CD14-positive monocyte (primary cell): ENCODE data around the gene SETBP1. TPM values are rescaled to one million over a fixed set of nuclear protein-coding genes. Genes with fewer than 3 reads are reported as not detected.

ENCODE experiments used
- DNase-seq, 3 donors: peaks; one replicate each; pipeline ENCODE4 v3.0.0-alpha.2; 2011 to 2022
- H2AFZ ChIP-seq: 2 replicates; pipeline ENCODE4 v1.6.0; 2012; ENCODE audit warnings: mild to moderate bottlenecking, low read depth, low read length, inconsistent platforms; ENCODE audit not compliant: insufficient read depth, poor library complexity, severe bottlenecking
- H3K27ac ChIP-seq, 2 donors: 1 replicate in 1 of 2; 2 replicates in 1 of 2; pipeline ENCODE4 v1.5.1; 2012 to 2013; ENCODE audit warnings: low read length in 2 of 2, control low read depth in 1 of 2, inconsistent platforms in 1 of 2, low read depth in 1 of 2, mild to moderate bottlenecking in 1 of 2
- H3K27me3 ChIP-seq, 2 donors: one replicate each; pipeline versions ENCODE4 v1.6.0 to v1.6.1; 2011 to 2013; ENCODE audit warnings: low read length in 2 of 2; ENCODE audit not compliant: control insufficient read depth in 2 of 2, insufficient read depth in 2 of 2
- H3K36me3 ChIP-seq, 2 donors: replicated peaks in 1 of 2; 1 replicate in 1 of 2; 2 replicates in 1 of 2; pipeline versions ENCODE4 v1.5.1 to v1.6.1; 2012 to 2013; ENCODE audit warnings: low read length in 2 of 2, control low read depth in 1 of 2, inconsistent platforms in 1 of 2, mild to moderate bottlenecking in 1 of 2; ENCODE audit not compliant: insufficient read depth in 2 of 2, control insufficient read depth in 1 of 2
- H3K4me1 ChIP-seq, 2 donors: 1 replicate in 1 of 2; 2 replicates in 1 of 2; pipeline versions ENCODE4 v1.5.1 to v1.6.1; 2012 to 2013; ENCODE audit warnings: low read length in 2 of 2, control low read depth in 1 of 2, inconsistent platforms in 1 of 2, mild to moderate bottlenecking in 1 of 2, moderate library complexity in 1 of 2; ENCODE audit not compliant: insufficient read depth in 2 of 2, control insufficient read depth in 1 of 2
- H3K4me2 ChIP-seq: replicated peaks from 2 replicates; pipeline ENCODE3; 2012; ENCODE audit warnings: low read length, moderate library complexity, mild to moderate bottlenecking; ENCODE audit not compliant: poor library complexity, severe bottlenecking; ENCODE audit errors: extremely low read depth
- H3K4me3 ChIP-seq, 3 experiments: fragments of 200-600 bp in 1 of 3; sonication (generic) in 1 of 3; replicated peaks in 1 of 3; 1 replicate in 2 of 3; 2 replicates in 1 of 3; pipeline ENCODE4 v1.5.1; 2011 to 2013; ENCODE audit warnings: low read length in 3 of 3, mild to moderate bottlenecking in 3 of 3, control low read depth in 2 of 3, low read depth in 2 of 3, inconsistent platforms in 1 of 3, moderate library complexity in 1 of 3
- H3K79me2 ChIP-seq: 2 replicates; pipeline ENCODE4 v1.6.0; 2012; ENCODE audit warnings: mild to moderate bottlenecking, control low read depth, inconsistent platforms, low read length, moderate library complexity; ENCODE audit not compliant: insufficient read depth
- H3K9ac ChIP-seq: 2 replicates; pipeline ENCODE4 v1.6.0; 2017; ENCODE audit warnings: low read length, mild to moderate bottlenecking; ENCODE audit not compliant: insufficient read depth, poor library complexity, severe bottlenecking
- H3K9me3 ChIP-seq, 2 donors: replicated peaks in 1 of 2; 1 replicate in 1 of 2; 2 replicates in 1 of 2; pipeline versions ENCODE4 v1.5.1 to v1.6.1; 2012 to 2013; ENCODE audit warnings: low read length in 2 of 2, control low read depth in 1 of 2; ENCODE audit not compliant: control insufficient read depth in 1 of 2, insufficient read depth in 1 of 2
- H4K20me1 ChIP-seq: 2 replicates; pipeline ENCODE4 v1.6.0; 2012; ENCODE audit warnings: mild to moderate bottlenecking, low read length, control low read depth, moderate library complexity; ENCODE audit not compliant: insufficient read depth
- H3K27ac Mint-ChIP-seq, 7 donors: one replicate each; pipeline ENCODE4 v1.8.0; 2020; ENCODE audit warnings: mild to moderate bottlenecking in 7 of 7, mixed read lengths in 7 of 7, moderate library complexity in 6 of 7, inconsistent platforms in 2 of 7
- H3K27me3 Mint-ChIP-seq, 3 donors: one replicate each; pipeline ENCODE4 v1.8.0; 2021 to 2022; ENCODE audit warnings: low read depth in 3 of 3, mild to moderate bottlenecking in 3 of 3, mixed read lengths in 3 of 3, moderate library complexity in 3 of 3, inconsistent platforms in 1 of 3
- H3K36me3 Mint-ChIP-seq, 2 donors: one replicate each; pipeline ENCODE4 v1.8.0; 2020; ENCODE audit warnings: mixed read lengths in 2 of 2, inconsistent platforms in 1 of 2, mild to moderate bottlenecking in 1 of 2
- H3K4me1 Mint-ChIP-seq: one replicate; pipeline ENCODE4 v1.8.0; 2020; ENCODE audit warnings: mild to moderate bottlenecking, mixed read lengths
- H3K4me3 Mint-ChIP-seq, 2 donors: one replicate each; pipeline ENCODE4 v1.8.0; 2020; ENCODE audit warnings: mild to moderate bottlenecking in 2 of 2, mixed read lengths in 2 of 2, moderate library complexity in 1 of 2
- H3K9me3 Mint-ChIP-seq, 7 donors: one replicate each; pipeline ENCODE4 v1.8.0; 2020 to 2022; ENCODE audit warnings: mixed read lengths in 7 of 7, mild to moderate bottlenecking in 6 of 7, moderate library complexity in 6 of 7, inconsistent platforms in 2 of 7
- WGBS: methylation state at CpG from one replicate; pipeline ENCODE4 v1.1.5; 2013; ENCODE audit warnings: missing lambda C conversion rate; ENCODE audit not compliant: insufficient coverage; 5-methylcytosine and 5-hydroxymethylcytosine counted together
- intact Hi-C, 2 donors: fragments of 100-400 bp; cut with micrococcal nuclease; formaldehyde crosslinking; loops; one replicate each; pipeline versions ENCODE4 v1.15.0 to v1.15.1; 2023
- polyA plus RNA-seq, 3 donors: library from polyadenylated mRNA; depleted of rRNA in 1 of 3; unstranded in 2 of 3; stranded (reverse) in 1 of 3; fragments of 300-500 nt in 2 of 3; fragments of >200 nt in 1 of 3; fragmentation: Illumina TruSeq in 2 of 3; gene quantifications; 1 replicate in 2 of 3; 2 replicates in 1 of 3; pipeline ENCODE4 v1.2.3, GENCODE V29; 2012 to 2021
- TF ChIP-seq, protein P1 (sequence below): fragments of 200-600 bp; IDR thresholded peaks from one replicate; pipeline ENCODE4 v1.8.0; 2022; ENCODE audit warnings: antibody characterized with exemption, mild to moderate bottlenecking

SETBP1 gene
- polyA plus RNA-seq, 3 donors = 0.01 to 1.2 TPM; not detected in 1

DNA sequence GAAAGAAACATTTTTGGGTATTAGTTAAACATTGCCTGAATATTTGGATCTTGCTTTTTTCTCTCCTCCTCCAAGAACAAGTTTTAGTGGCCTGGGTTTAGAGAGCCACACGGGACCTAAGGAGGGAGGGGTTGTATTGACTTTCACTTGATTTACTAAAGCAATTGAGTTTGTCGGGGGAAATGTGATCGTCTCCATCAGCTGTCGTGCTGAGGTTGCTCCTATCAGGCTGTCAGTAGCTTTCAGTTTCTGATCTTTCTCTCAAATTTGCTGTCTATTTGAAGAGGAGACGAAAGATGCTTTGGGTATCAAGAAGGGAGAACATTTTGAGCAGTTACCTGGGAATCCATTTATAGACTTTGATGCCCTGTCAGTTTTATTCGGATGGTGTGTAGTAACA is 106.0 kb downstream of the SETBP1 start:
- no peak overlapping the region for H3K4me3 ChIP-seq
- intact Hi-C loops = no loop called here

GRCh38 chr18:44788334-44788733 is 107.6 kb downstream of the SETBP1 start:
- peaks cover 22 to 29% (median 23%) of the 10 kb centered on the region in 3 donors for H3K27me3 Mint-ChIP-seq
- H3K4me1 Mint-ChIP-seq = peaks cover 2% of the 10 kb centered on the region
- Histone ChIP-seq H3K9me3 (no peaks in the 10 kb centered on the region), H3K9ac (no peak overlapping the region), H3K27me3 (peaks cover 10 to 21% of the 10 kb centered on the region in 2 donors), H2AFZ (no peak overlapping the region), H3K27ac (no peak overlapping the region), H4K20me1 (no peaks in the 10 kb centered on the region), H3K36me3 (no peaks in the 10 kb centered on the region), H3K79me2 (no peaks in the 10 kb centered on the region), H3K4me3 (no peak overlapping the region), H3K4me2 (no peak overlapping the region), H3K4me1 (no peaks in the 10 kb centered on the region)
- WGBS = no CpG with 5 or more reads among the region's 1 CpG
- H3K36me3 Mint-ChIP-seq = no peaks in the 10 kb centered on the region
- no peaks in the 10 kb centered on the region for H3K9me3 Mint-ChIP-seq
- TF ChIP-seq, protein P1, sequence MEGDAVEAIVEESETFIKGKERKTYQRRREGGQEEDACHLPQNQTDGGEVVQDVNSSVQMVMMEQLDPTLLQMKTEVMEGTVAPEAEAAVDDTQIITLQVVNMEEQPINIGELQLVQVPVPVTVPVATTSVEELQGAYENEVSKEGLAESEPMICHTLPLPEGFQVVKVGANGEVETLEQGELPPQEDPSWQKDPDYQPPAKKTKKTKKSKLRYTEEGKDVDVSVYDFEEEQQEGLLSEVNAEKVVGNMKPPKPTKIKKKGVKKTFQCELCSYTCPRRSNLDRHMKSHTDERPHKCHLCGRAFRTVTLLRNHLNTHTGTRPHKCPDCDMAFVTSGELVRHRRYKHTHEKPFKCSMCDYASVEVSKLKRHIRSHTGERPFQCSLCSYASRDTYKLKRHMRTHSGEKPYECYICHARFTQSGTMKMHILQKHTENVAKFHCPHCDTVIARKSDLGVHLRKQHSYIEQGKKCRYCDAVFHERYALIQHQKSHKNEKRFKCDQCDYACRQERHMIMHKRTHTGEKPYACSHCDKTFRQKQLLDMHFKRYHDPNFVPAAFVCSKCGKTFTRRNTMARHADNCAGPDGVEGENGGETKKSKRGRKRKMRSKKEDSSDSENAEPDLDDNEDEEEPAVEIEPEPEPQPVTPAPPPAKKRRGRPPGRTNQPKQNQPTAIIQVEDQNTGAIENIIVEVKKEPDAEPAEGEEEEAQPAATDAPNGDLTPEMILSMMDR = no peak
- DNase-seq = no peak
- no peak overlapping the region for H3K4me3 Mint-ChIP-seq
- H3K27ac Mint-ChIP-seq = no peak overlapping the region
- intact Hi-C loops = no loop called here

More for the DNA sequence above, 106.0 kb downstream of the SETBP1 start:
- H3K27ac Mint-ChIP-seq = peak overlapping the region in 1 of 7 donors; percentile 50
- Histone ChIP-seq H3K4me2 (no peak overlapping the region), H4K20me1 (no peaks in the 10 kb centered on the region), H3K9me3 (no peaks in the 10 kb centered on the region), H2AFZ (no peak overlapping the region), H3K36me3 (no peaks in the 10 kb centered on the region), H3K27ac (no peak overlapping the region), H3K79me2 (no peaks in the 10 kb centered on the region), H3K4me1 (no peaks in the 10 kb centered on the region), H3K27me3 (peaks cover 10 to 18% of the 10 kb centered on the region in 2 donors), H3K9ac (no peak overlapping the region)
- no peak overlapping the region for H3K4me3 Mint-ChIP-seq
- no peak for DNase-seq
- TF ChIP-seq, protein P1 = no peak
- H3K9me3 Mint-ChIP-seq = no peaks in the 10 kb centered on the region
- no peaks in the 10 kb centered on the region for H3K36me3 Mint-ChIP-seq
- H3K4me1 Mint-ChIP-seq = peaks cover 2% of the 10 kb centered on the region
- H3K27me3 Mint-ChIP-seq = peaks cover 18 to 32% (median 21%) of the 10 kb centered on the region in 3 donors
- 94% methylated on average over 6 of the region's 6 CpGs for whole genome bisulfite sequencing
